ENCODE measurements around the gene MGAT5. TPM values are rescaled to one million over a fixed set of nuclear protein-coding genes. Genes with fewer than 3 reads are reported as not detected.

MGAT5 gene
- total RNA-seq, 1 donor from 2014 or later: 30.0 TPM

- Mint-ChIP-seq H3K4me3 (ENCODE audit: unreplicated experiment) (no peak overlapping the region), H3K9me3 (ENCODE audit: low read depth) (peaks cover 13% of the 10 kb centered on the region), H3K36me3 (ENCODE audit: low read depth) (peaks cover 4% of the 10 kb centered on the region), H3K4me1 (ENCODE audit: low read depth) (peaks cover 30% of the 10 kb centered on the region), H3K27ac (ENCODE audit: unreplicated experiment) (no peak overlapping the region), H3K27me3 (ENCODE audit: low read depth) (no peaks in the 10 kb centered on the region)
- no peak for DNase-seq (ENCODE audit: low spot score)
- no peak for TF ChIP-seq CTCF (IDR thresholded peaks at IDR 0.05)
These were observed 23.0 kb upstream of the MGAT5 start for GRCh38 chr2:134230885-134231284.

GRCh38 chr2:134231301-134231964 lies 22.4 kb upstream of the MGAT5 start:
- Mint-ChIP-seq H3K27me3 (ENCODE audit: low read depth) (no peaks in the 10 kb centered on the region), H3K27ac (ENCODE audit: unreplicated experiment) (peak overlapping the region; percentile 56), H3K36me3 (ENCODE audit: low read depth) (peaks cover 4% of the 10 kb centered on the region), H3K9me3 (ENCODE audit: low read depth) (peaks cover 13% of the 10 kb centered on the region), H3K4me1 (ENCODE audit: low read depth) (peaks cover 36% of the 10 kb centered on the region), H3K4me3 (ENCODE audit: unreplicated experiment) (no peak overlapping the region)
- no peak for TF ChIP-seq CTCF (IDR thresholded peaks at IDR 0.05)
- no peak for DNase-seq (ENCODE audit: low spot score)

GRCh38 chr2:134231965-134232340 lies 21.9 kb upstream of the MGAT5 start:
- H3K9me3 Mint-ChIP-seq (ENCODE audit: low read depth): peaks cover 13% of the 10 kb centered on the region
- peak overlapping the region; percentile 56 for H3K27ac Mint-ChIP-seq (ENCODE audit: unreplicated experiment)
- no peak overlapping the region for H3K4me3 Mint-ChIP-seq (ENCODE audit: unreplicated experiment)
- peaks cover 37% of the 10 kb centered on the region for H3K4me1 Mint-ChIP-seq (ENCODE audit: low read depth)
- TF ChIP-seq CTCF (IDR thresholded peaks at IDR 0.05): no peak
- H3K27me3 Mint-ChIP-seq (ENCODE audit: low read depth): no peaks in the 10 kb centered on the region
- no peak for DNase-seq (ENCODE audit: low spot score)
- H3K36me3 Mint-ChIP-seq (ENCODE audit: low read depth): peaks cover 4% of the 10 kb centered on the region

- no peaks in the 10 kb centered on the region for H3K27me3 Mint-ChIP-seq (ENCODE audit: low read depth)
- peaks cover 37% of the 10 kb centered on the region for H3K4me1 Mint-ChIP-seq (ENCODE audit: low read depth)
- H3K36me3 Mint-ChIP-seq (ENCODE audit: low read depth): peaks cover 4% of the 10 kb centered on the region
- no peak for DNase-seq (ENCODE audit: low spot score)
- H3K9me3 Mint-ChIP-seq (ENCODE audit: low read depth): peaks cover 13% of the 10 kb centered on the region
- no peak for TF ChIP-seq CTCF (IDR thresholded peaks at IDR 0.05)
- H3K4me3 Mint-ChIP-seq (ENCODE audit: unreplicated experiment): no peak overlapping the region
- H3K27ac Mint-ChIP-seq (ENCODE audit: unreplicated experiment): no peak overlapping the region
These were observed 21.4 kb upstream of the MGAT5 start for GRCh38 chr2:134232461-134232860.

- no peak overlapping the region for H3K27ac Mint-ChIP-seq (ENCODE audit: unreplicated experiment)
- DNase-seq (ENCODE audit: low spot score): no peak
- peaks cover 4% of the 10 kb centered on the region for H3K36me3 Mint-ChIP-seq (ENCODE audit: low read depth)
- TF ChIP-seq CTCF (IDR thresholded peaks at IDR 0.05): peak; percentile 4
- no peaks in the 10 kb centered on the region for H3K27me3 Mint-ChIP-seq (ENCODE audit: low read depth)
- H3K4me1 Mint-ChIP-seq (ENCODE audit: low read depth): peaks cover 37% of the 10 kb centered on the region
- H3K9me3 Mint-ChIP-seq (ENCODE audit: low read depth): peaks cover 13% of the 10 kb centered on the region
- no peak overlapping the region for H3K4me3 Mint-ChIP-seq (ENCODE audit: unreplicated experiment)
These were observed 20.8 kb upstream of the MGAT5 start for GRCh38 chr2:134232868-134233727.

All from chondrocyte (in vitro differentiated cells).